IMR-90 (cell line): ENCODE data around the gene CAMK2G. TPM values are rescaled to one million over a fixed set of nuclear protein-coding genes. Genes with fewer than 3 reads are reported as not detected.

Experiments used
- ATAC-seq: fragments of 200-7000 bp; cut with Tn5 transposase; 2 replicates; pipeline ENCODE4 v1.9.1; 2020; ENCODE audit warnings: low read depth, mild to moderate bottlenecking, moderate library complexity
- BruUV-seq: library from RNA; stranded (reverse); fragments of 400-500 nt; replicated peaks from 2 replicates; lab custom pipeline; 2021; lab: Mats Ljungman, UMichigan
- CTCF ChIA-PET: fragments of 300-600 bp; formaldehyde crosslinking; extraction: SDS; loops from one replicate; lab custom pipeline; 2021; ENCODE audit warnings: antibody characterized with exemption; lab: Yijun Ruan, JAX
- POLR2A ChIA-PET: fragments of 300-600 bp; sonication (Branson Sonifier 250); formaldehyde crosslinking; loops from one replicate; lab custom pipeline; 2022; ENCODE audit warnings: antibody characterized with exemption; ENCODE audit not compliant: unreplicated experiment; lab: Charles Lee
- DNase-seq: peaks from one replicate; pipeline ENCODE4 v3.0.0; 2013
- H2AFZ ChIP-seq: replicated peaks from 2 replicates; pipeline ENCODE3; 2013; ENCODE audit warnings: low read length, mild to moderate bottlenecking; ENCODE audit not compliant: poor library complexity
- H2AK5ac ChIP-seq: 2 replicates; pipeline ENCODE4 v1.6.1; 2013; ENCODE audit warnings: low read depth, low read length, inconsistent platforms
- H2AK9ac ChIP-seq: replicated peaks from 2 replicates; pipeline ENCODE3; 2013; ENCODE audit warnings: mild to moderate bottlenecking, low read depth, low read length, moderate library complexity; ENCODE audit not compliant: poor library complexity
- H2BK120ac ChIP-seq: 2 replicates; pipeline ENCODE4 v1.6.1; 2013; ENCODE audit warnings: low read depth, low read length, inconsistent platforms
- H2BK15ac ChIP-seq: 3 replicates; pipeline ENCODE4 v1.6.1; 2013; ENCODE audit warnings: low read depth, low read length, inconsistent platforms
- H2BK20ac ChIP-seq: 2 replicates; pipeline ENCODE4 v1.6.1; 2013; ENCODE audit warnings: low read depth, mild to moderate bottlenecking, inconsistent platforms, low read length, moderate library complexity
- H2BK5ac ChIP-seq: 2 replicates; pipeline ENCODE4 v1.6.1; 2013; ENCODE audit warnings: mild to moderate bottlenecking, low read depth, low read length, inconsistent platforms; ENCODE audit not compliant: poor library complexity, severe bottlenecking
- H3K14ac ChIP-seq: replicated peaks from 2 replicates; pipeline ENCODE4 v1.6.1; 2013; ENCODE audit warnings: low read depth, low read length, inconsistent platforms
- H3K18ac ChIP-seq: 2 replicates; pipeline ENCODE4 v1.6.1; 2013; ENCODE audit warnings: low read depth, low read length, control low read depth
- H3K23ac ChIP-seq: 2 replicates; pipeline ENCODE4 v1.6.1; 2013; ENCODE audit warnings: low read depth, low read length, inconsistent platforms
- H3K27ac ChIP-seq: 2 replicates; pipeline ENCODE4 v1.5.1; 2013; ENCODE audit warnings: mild to moderate bottlenecking, control low read depth, low read length; ENCODE audit not compliant: insufficient read depth
- H3K27me3 ChIP-seq: 2 replicates; pipeline ENCODE4 v1.6.1; 2013; ENCODE audit warnings: low read length; ENCODE audit not compliant: control insufficient read depth, insufficient read depth
- H3K36me3 ChIP-seq: 2 replicates; pipeline ENCODE4 v1.6.1; 2013; ENCODE audit warnings: low read length, mixed read lengths; ENCODE audit not compliant: control insufficient read depth, insufficient read depth
- H3K4ac ChIP-seq: 2 replicates; pipeline ENCODE4 v1.6.1; 2013; ENCODE audit warnings: low read depth, low read length, inconsistent platforms
- H3K4me1 ChIP-seq: 2 replicates; pipeline ENCODE4 v1.6.1; 2013; ENCODE audit warnings: low read length, mixed read lengths; ENCODE audit not compliant: control insufficient read depth, insufficient read depth
- H3K4me2 ChIP-seq: 2 replicates; pipeline ENCODE4 v1.6.1; 2013; ENCODE audit warnings: low read depth, mild to moderate bottlenecking, control low read depth, low read length, moderate library complexity
- H3K4me3 ChIP-seq: 2 replicates; pipeline ENCODE4 v1.5.1; 2013; ENCODE audit warnings: low read depth, mild to moderate bottlenecking, control low read depth, low read length, moderate library complexity; ENCODE audit not compliant: insufficient read depth
- H3K56ac ChIP-seq: 2 replicates; pipeline ENCODE4 v1.6.1; 2013; ENCODE audit warnings: low read length, inconsistent platforms; ENCODE audit not compliant: insufficient read depth; ENCODE audit errors: extremely low read depth
- H3K79me1 ChIP-seq, 2 experiments: 2 replicates each; pipeline ENCODE4 v1.6.1; 2013; ENCODE audit warnings: low read length in 2 of 2, inconsistent platforms in 1 of 2, low read depth in 1 of 2
- H3K9ac ChIP-seq: 2 replicates; pipeline ENCODE4 v1.6.1; 2013; ENCODE audit warnings: low read depth, low read length, control low read depth
- H3K9me1 ChIP-seq: 2 replicates; pipeline ENCODE4 v1.6.1; 2013; ENCODE audit warnings: low read length, inconsistent platforms; ENCODE audit not compliant: insufficient read depth
- H3K9me3 ChIP-seq: 2 replicates; pipeline ENCODE4 v1.6.1; 2013; ENCODE audit warnings: low read length; ENCODE audit not compliant: control insufficient read depth, insufficient read depth
- H4K20me1 ChIP-seq: 2 replicates; pipeline ENCODE4 v1.6.1; 2013; ENCODE audit warnings: low read length, inconsistent platforms; ENCODE audit not compliant: insufficient read depth
- H4K5ac ChIP-seq: 2 replicates; pipeline ENCODE4 v1.6.1; 2013; ENCODE audit warnings: mild to moderate bottlenecking, low read depth, low read length, control low read depth
- H4K8ac ChIP-seq, 2 experiments: 2 replicates each; pipeline ENCODE4 v1.6.1; 2013; ENCODE audit warnings: low read depth in 2 of 2, low read length in 2 of 2, control low read depth in 1 of 2, inconsistent platforms in 1 of 2
- H4K91ac ChIP-seq: 2 replicates; pipeline ENCODE4 v1.6.1; 2013; ENCODE audit warnings: low read depth, low read length, inconsistent platforms; ENCODE audit not compliant: insufficient read depth
- SMC3 ChIP-seq: fragments of 150-350 bp; IDR thresholded peaks from 2 replicates; pipeline ENCODE4 v1.6.1; 2016; ENCODE audit warnings: low read depth, mild to moderate bottlenecking, antibody characterized with exemption, low read length, moderate library complexity
- WGBS, 2 experiments: methylation state at CpG; one replicate each; pipeline versions ENCODE4 v1.1.5 to v1.1.7; 2013; ENCODE audit warnings: missing lambda C conversion rate in 2 of 2; ENCODE audit not compliant: insufficient read length in 1 of 2; ENCODE audit errors: extremely low coverage in 2 of 2; 5-methylcytosine and 5-hydroxymethylcytosine counted together
- dilution Hi-C: fragments of 300-500 bp; cut with HindIII; formaldehyde crosslinking; loops from one replicate; pipeline ENCODE4 v1.14.3; 2018; ENCODE audit warnings: low sequenced_read_pairs; ENCODE audit not compliant: unreplicated experiment
- in situ Hi-C: fragments of 300-500 bp; cut with MboI; formaldehyde crosslinking; loops from 3 replicates; pipeline ENCODE4 v1.14.3; 2019; ENCODE audit warnings: low sequenced_read_pairs, inconsistent platforms, mixed read lengths
- intact Hi-C: fragments of 100-400 bp; cut with micrococcal nuclease; formaldehyde crosslinking; loops from 2 replicates; pipeline ENCODE4 v1.10.0; 2022
- polyA plus RNA-seq, 3 experiments: library from polyadenylated mRNA; depleted of rRNA; stranded (reverse); fragments of >200 nt; gene quantifications; 2 replicates each; pipeline ENCODE4 v1.2.3, GENCODE V29; 2012; ENCODE audit warnings: low replicate concordance in 1 of 3
- total RNA-seq: library from RNA; depleted of rRNA; stranded (reverse); fragments of >200 nt; gene quantifications from 2 replicates; pipeline ENCODE4 v1.2.3, GENCODE V29; 2012

Gene CAMK2G
- total and polyA plus RNA-seq, 2 of the 4 experiments (the other 2 are of a cell fraction), result 20.4 to 25.4 TPM

DNA sequence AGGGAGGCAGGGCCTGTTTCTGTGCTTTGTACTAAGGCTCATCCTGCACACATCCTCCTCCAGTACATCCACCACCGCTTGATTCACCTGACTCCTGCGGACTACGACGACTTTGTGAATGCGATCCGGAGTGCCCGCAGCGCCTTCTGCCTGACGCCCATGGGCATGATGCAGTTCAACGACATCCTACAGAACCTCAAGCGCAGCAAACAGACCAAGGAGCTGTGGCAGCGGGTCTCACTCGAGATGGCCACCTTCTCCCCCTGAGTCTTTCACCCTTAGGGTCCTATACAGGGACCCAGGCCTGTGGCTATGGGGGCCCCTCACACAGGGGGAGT is 73.1 kb downstream of the CAMK2G start:
- POLR2A ChIA-PET, result no interaction called here
- Histone ChIP-seq H3K27me3 (no peaks in the 10 kb centered on the region), H2AK9ac (peak overlapping the region; percentile 70), H2AK5ac (no peak overlapping the region), H2AFZ (no peak overlapping the region), H4K5ac (no peak overlapping the region), H3K23ac (no peak overlapping the region), H2BK20ac (no peak overlapping the region), H3K9me1 (0 out of 2 replicates have a peak, but pooled peaks cover 7% of the 10 kb centered on the region), H2BK120ac (no peak overlapping the region), H4K20me1 (peaks cover 3% of the 10 kb centered on the region; the same call in 1 of the 2 replicates), H3K9ac (no peak overlapping the region), H3K4me1 (no peaks in the 10 kb centered on the region), H3K56ac (no peak overlapping the region), H2BK5ac (no peak overlapping the region), H3K14ac (no peak overlapping the region), H3K79me1 (peaks cover 2 to 11% of the 10 kb centered on the region in 2 experiments; a peak in 1 of 4 replicates), H3K18ac (no peak overlapping the region), H3K27ac (no peak overlapping the region), H2BK15ac (no peak overlapping the region), H3K36me3 (peaks cover 81% of the 10 kb centered on the region), H3K4me3 (no peak overlapping the region), H3K4ac (no peak overlapping the region), H4K91ac (no peak overlapping the region), H3K9me3 (no peaks in the 10 kb centered on the region), H3K4me2 (no peak overlapping the region), H4K8ac (no peak overlapping the region)
- no peak for ATAC-seq
- CTCF ChIA-PET, result no interaction called here
- dilution Hi-C loops (no loop called here), intact Hi-C loops (no loop called here), in situ Hi-C loops (no loop called here)
- DNase-seq, result no peak
- TF ChIP-seq SMC3, result no peak
- WGBS, 2 experiments, result no CpG with 5 or more reads among the region's 13 CpGs
- TSS peak; percentile 63 for BruUV-seq
